COLO829 (cell line): ENCODE measurements around the gene MSANTD3.

Experiments used
- DNase-seq: peaks from one replicate; pipeline ENCODE4 v3.0.0; 2012; ENCODE audit warnings: low spot score

Gene MSANTD3

GRCh38 chr9:100465761-100466160, 38.8 kb downstream of the MSANTD3 start:
- no peak for DNase-seq

DNA sequence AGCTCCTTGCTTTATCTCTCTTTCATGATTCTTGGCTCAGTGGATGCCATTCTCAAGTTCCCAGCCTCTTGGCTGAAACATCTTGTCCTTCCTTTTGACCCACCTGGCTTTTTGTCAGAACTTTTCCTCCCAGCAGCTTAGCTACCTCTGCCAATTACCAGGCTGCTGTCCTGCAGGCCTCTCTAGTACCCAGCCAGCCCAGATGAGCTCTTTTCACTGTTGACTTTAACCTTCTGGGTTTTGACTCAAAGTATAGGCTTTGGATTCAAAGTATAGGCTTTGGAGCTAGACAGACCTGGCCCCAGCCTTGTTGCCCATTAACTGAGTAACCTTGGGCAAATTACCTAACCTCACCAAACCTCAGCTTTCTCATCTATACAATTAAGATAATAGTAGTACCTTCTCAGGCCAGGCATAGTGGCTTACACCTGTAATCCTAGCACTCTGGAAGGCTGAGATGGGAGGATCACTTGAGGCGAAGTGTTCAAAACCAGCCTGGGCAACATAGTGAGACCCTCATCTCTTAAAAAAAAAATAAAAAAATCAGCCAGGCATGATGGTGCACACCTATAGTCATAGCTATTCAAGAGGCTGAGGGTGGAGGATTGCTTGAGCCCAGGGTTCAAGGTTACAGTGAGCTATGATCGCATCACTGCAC, 39.4 kb downstream of the MSANTD3 start:
- no peak for DNase-seq

DNA sequence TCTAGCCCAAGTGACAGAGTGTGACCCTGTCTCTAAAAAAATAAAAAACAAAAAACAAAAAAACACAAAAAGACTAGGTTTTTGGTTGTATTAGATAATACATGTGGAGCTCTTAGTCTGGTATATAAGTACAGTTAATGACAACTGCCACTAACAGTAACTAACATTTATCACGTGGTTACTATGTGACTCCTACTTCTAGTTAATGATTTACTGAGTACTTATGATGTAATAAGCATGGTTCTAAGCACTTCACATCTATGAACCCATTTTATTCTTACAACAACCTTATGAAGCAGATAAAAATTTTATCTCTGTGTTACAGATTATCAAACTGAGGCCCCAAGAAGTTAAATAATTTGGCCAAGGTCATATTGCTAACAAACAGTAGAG, 39.9 kb downstream of the MSANTD3 start:
- DNase-seq: no peak

- DNase-seq: no peak
Observed at GRCh38 chr9:100468041-100468440, 41.1 kb downstream of the MSANTD3 start.

- DNase-seq: no peak
Observed at GRCh38 chr9:100472268-100472667, 45.3 kb downstream of the MSANTD3 start.

DNA sequence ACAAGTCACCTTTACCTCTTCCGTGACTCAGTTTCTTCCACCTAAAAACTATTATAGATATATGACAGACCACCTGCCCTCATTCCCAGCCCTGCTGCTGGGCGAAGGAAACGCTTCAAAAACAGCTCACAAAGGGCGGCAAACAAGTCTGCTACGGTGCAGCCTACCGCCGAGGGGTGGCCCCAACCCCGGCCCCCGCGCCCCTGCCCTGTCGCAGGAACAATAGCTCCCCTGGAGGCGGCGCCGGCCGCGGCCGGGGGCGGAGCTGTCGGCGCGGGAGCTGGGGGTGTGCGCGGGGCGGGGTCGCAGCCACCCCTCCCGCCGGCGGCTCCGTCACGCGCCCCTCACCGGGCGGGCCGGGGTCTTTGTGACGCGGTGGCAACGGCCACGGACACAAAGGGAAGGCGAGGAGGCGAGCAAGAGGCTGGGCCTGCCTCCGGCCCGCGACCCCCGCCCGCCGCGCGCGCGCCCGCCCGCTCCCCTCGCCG, 45.9 kb downstream of the MSANTD3 start, which contains the start of gene TMEFF1:
TMEFF1 (plus strand) TSS at position 362 of the 488 bp plus-strand sequence. CDS start 396 bp downstream, outside the sequence.
- DNase-seq: no peak

DNA sequence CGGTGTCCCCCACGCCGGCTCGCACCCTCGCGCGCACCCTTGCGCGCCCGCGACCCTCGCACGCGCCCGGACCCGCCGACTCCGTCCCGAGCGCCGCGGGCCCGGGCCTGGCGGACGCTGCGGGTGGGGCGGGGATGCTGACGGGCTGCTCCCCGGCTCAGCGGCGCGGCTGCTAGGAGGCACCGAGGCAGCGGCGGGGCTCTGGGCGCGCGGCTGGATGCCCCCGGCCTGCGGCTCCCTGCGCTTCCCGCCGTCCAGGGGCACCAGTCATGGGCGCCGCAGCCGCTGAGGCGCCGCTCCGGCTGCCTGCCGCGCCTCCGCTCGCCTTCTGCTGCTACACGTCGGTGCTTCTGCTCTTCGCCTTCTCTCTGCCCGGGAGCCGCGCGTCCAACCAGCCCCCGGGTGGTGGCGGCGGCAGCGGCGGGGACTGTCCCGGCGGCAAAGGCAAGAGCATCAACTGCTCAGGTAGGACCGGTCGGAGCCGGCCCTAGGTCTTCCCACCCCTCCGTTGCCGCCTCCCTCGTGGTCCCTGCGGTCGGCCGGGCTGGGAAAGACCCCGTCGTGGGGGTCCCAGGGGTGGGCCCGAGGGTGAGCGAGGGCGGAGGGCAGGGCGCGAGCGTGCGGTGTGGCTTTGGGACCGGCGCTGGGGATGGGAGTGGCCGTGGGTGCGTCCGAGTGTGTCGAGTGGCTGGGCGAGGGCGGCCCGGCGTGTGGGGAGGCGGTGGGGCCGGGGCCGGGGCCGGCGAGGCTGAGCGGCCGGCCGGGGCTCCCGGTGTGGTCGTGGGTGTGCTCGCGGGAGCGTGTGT, 46.5 kb downstream of the MSANTD3 start:
- DNase-seq: no peak

DNA sequence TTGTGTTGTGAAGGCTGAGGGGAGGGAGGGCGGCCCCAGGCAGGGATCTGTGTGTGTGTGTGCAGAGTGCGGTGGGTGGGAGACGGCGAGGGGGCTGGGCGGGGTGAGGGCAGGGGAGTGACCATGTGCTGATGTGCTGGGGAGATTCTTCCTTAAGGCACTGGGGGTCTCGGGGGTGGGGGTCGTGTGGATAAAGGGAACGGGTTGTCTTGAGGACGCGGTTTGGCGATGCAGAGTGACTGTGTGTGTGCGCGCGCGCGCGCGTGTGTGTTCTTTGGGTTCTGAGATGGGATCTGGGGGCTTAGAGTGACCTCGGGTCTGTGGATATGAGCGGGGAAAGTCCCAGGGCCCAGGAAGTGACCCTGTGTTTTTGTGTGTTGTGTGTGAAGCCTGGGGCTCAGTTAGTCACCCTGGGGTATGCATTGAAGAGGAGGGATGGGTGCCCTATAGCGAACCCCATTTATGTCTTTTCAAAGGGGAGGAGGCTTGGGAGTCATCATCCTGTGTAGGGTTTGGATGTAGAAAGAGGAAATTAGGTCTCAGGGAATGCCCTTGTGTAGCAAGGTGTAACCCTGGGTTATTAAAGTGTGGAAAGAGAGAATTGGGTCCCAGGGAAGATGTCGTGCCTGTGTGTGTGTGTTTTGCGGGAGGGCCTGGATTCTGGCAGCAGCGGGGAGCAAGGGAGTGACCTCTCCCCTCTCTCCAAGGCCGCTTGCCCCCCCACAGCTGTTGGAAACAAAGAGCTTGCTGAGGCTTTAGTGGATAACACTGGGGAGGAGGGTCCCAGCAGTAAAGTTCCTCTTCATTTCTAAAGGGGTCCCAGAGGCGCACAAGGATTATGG, 47.4 kb downstream of the MSANTD3 start:
- no peak for DNase-seq

DNA sequence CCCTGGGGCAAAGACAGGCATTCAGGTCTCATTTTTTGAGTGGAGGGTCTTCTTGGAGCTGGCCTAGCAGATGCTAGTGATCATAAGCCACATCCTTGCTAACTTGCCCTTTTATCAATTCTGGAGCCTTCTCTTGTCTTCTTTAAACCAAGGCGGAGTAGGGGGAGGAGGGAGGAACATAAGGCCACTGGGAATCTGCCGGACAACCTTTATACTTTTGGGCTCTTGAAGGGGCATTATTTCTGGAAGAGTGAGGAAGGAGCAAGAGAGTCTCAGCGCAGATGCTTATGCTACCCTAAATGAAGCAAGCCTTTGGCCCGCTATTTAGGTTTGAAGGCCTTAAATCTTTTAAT, 48.0 kb downstream of the MSANTD3 start:
- DNase-seq: no peak

- DNase-seq: no peak
Observed at GRCh38 chr9:100477241-100477640, 50.3 kb downstream of the MSANTD3 start.

DNA sequence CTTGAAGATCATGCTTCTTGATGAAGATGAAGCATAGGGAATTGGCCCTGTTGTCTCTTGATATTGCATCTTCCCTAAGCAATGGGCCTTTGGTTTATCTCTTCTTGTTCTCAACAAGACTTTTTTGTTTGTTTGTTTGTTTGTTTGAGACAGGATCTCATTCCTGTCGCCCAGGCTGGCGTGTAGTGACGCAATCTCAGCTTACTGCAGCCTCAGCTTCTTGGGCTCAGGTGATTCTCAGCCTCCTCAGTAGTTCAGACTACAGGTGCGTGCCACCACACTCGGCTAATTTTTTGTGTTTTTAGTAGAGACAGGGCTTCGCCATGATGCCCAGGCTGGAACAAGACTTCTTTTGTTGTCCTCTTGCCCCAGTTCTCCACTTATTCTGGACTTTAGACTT, 51.2 kb downstream of the MSANTD3 start:
- DNase-seq: no peak

DNA sequence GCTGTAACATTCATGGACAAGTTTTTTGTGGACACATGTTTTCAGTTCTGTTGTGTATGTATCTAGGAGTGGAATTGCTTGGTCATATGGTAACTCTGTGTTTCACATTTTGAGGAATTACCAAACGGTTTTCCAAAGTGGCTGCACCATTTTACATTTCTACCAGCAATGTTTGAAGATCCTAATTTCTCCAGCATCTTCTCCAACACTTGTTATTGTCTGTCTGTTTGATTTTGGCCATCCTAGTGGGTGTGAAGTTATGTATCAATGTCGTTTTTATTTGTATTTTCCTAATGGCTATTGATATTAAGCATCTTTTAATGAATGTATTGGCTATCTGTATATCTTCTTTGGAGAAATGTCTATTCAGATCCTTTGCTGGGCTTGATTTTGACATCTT, 52.9 kb downstream of the MSANTD3 start:
- DNase-seq: no peak

DNA sequence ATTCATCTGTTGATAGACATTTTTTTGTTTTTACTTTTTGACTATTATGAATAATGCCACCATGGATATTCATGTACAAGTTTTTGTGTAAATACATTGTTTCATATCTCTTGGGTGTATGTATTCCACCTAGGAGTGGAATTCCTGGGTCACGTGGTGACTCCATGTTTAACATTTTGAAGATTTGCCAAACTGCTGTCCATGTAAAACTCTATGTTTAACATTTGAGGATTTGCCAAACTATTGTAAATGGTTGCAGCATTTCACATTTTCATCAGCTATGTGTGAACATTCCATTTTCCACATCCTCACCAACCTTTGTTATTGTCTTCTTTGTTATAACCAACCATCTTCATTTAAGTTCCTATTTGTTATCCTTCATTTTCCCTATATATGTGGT, 58.3 kb downstream of the MSANTD3 start:
- no peak for DNase-seq

GRCh38 chr9:100486479-100487176, 59.7 kb downstream of the MSANTD3 start:
- DNase-seq: no peak

GRCh38 chr9:100488177-100488576, 61.2 kb downstream of the MSANTD3 start:
- DNase-seq: no peak

- DNase-seq: no peak
Observed at GRCh38 chr9:100489836-100490235, 62.9 kb downstream of the MSANTD3 start.

DNA sequence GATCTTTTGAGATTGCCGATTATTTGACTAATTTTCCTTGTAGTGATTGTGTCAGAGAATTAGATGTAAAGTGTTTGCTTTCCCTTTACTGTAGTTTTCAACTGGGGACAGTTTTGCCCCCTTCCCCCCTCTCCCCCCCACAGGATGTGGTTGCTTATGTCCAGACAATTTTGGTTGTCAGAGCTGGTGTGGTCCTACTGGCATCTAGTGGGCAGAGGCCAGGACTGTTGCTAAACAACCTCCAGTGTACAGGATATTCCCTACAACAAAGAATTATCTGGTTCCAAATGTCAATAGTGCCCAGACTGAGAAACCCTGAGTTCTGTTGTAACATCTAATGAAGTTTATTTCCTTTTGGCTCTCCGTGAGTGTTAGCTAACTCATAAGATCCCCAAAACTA, 66.0 kb downstream of the MSANTD3 start:
- DNase-seq: no peak

- DNase-seq: peak; percentile 22
Observed at GRCh38 chr9:100498592-100498991, 71.6 kb downstream of the MSANTD3 start.

DNA sequence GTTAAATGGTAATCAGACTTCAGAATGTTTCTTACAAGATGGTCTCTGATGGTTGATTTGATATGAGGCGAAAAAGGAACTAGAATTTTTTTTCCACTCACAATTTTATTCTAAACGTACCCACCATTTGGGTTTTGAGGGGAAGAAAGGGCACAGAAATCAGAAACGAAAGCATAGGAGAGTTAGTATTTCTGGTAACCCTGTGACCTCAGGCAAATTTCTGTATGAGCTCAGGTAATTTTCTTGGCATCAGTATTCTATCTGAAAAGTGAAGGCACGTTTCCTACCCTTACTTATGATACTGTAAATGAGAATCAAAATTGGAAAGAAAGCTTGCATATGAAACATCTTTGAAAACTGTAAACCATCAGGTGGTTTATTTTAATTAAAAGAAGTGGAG, 72.5 kb downstream of the MSANTD3 start:
- no peak for DNase-seq

- DNase-seq: no peak
Observed at GRCh38 chr9:100499866-100500265, 72.9 kb downstream of the MSANTD3 start.
